Liver (tissue), 9 donors: ENCODE results near the gene SNX10. TPM values are rescaled to one million over a fixed set of nuclear protein-coding genes. Genes with fewer than 3 reads are reported as not detected.

Source experiments
- DNase-seq: peaks from one replicate; pipeline ENCODE4 v3.0.0-alpha.2; 2017; ENCODE audit warnings: low spot score
- H3K27ac ChIP-seq, 2 donors: one replicate each; pipeline ENCODE4 v1.7.0; 2013; ENCODE audit warnings: inconsistent platforms in 2 of 2, low read length in 2 of 2, control low read depth in 1 of 2, low read depth in 1 of 2, mild to moderate bottlenecking in 1 of 2
- H3K27me3 ChIP-seq, 4 donors: one replicate each; pipeline versions ENCODE4 v1.6.1 to v1.7.0; 2013; ENCODE audit warnings: low read length in 3 of 4, inconsistent platforms in 1 of 4, mild to moderate bottlenecking in 1 of 4, moderate library complexity in 1 of 4; ENCODE audit not compliant: control insufficient read depth in 4 of 4, insufficient read depth in 4 of 4
- H3K36me3 ChIP-seq, 4 donors: one replicate each; pipeline versions ENCODE4 v1.6.1 to v1.7.0; 2013; ENCODE audit warnings: low read length in 3 of 4, mild to moderate bottlenecking in 3 of 4, low read depth in 1 of 4, moderate library complexity in 1 of 4; ENCODE audit not compliant: control insufficient read depth in 4 of 4, insufficient read depth in 3 of 4
- H3K4me1 ChIP-seq, 4 donors: one replicate each; pipeline versions ENCODE4 v1.6.1 to v1.7.0; 2013; ENCODE audit warnings: low read length in 3 of 4, mild to moderate bottlenecking in 3 of 4, moderate library complexity in 1 of 4; ENCODE audit not compliant: control insufficient read depth in 4 of 4, insufficient read depth in 4 of 4
- H3K4me3 ChIP-seq, 3 donors: one replicate each; pipeline versions ENCODE4 v1.6.1 to v1.7.0; 2013; ENCODE audit warnings: low read length in 3 of 3, control low read depth in 1 of 3, low read depth in 1 of 3, mild to moderate bottlenecking in 1 of 3
- H3K9ac ChIP-seq, 2 donors: one replicate each; pipeline ENCODE4 v1.7.0; 2013; ENCODE audit warnings: low read length in 2 of 2, mild to moderate bottlenecking in 2 of 2, moderate library complexity in 2 of 2, control low read depth in 1 of 2, low read depth in 1 of 2
- H3K9me3 ChIP-seq, 4 donors: one replicate each; pipeline versions ENCODE4 v1.6.1 to v1.7.0; 2013; ENCODE audit warnings: low read length in 3 of 4; ENCODE audit not compliant: control insufficient read depth in 4 of 4
- EGR1 ChIP-seq, 2 donors: IDR thresholded peaks; 2 replicates each; pipeline ENCODE4 v1.6.1; 2016 to 2018; ENCODE audit warnings: antibody characterized with exemption in 2 of 2, low read depth in 2 of 2
- FOXA1 ChIP-seq: IDR thresholded peaks from 2 replicates; pipeline ENCODE4 v1.6.1; 2016; ENCODE audit warnings: antibody characterized with exemption
- FOXA2 ChIP-seq: IDR thresholded peaks from 2 replicates; pipeline ENCODE4 v1.6.1; 2016; ENCODE audit warnings: antibody characterized with exemption
- HNF4A ChIP-seq, 2 donors: conservative IDR thresholded peaks; 2 replicates each; pipeline ENCODE4 v1.6.1; 2016; ENCODE audit warnings: antibody characterized with exemption in 2 of 2, mild to moderate bottlenecking in 2 of 2
- HNF4G ChIP-seq: IDR thresholded peaks from 2 replicates; pipeline ENCODE4 v1.6.1; 2016; ENCODE audit warnings: antibody characterized with exemption
- JUND ChIP-seq, 2 donors: IDR thresholded peaks; 2 replicates each; pipeline ENCODE4 v1.6.1; 2016; ENCODE audit warnings: antibody characterized with exemption in 2 of 2
- NR2F2 ChIP-seq: IDR thresholded peaks from 2 replicates; pipeline ENCODE4 v1.6.1; 2016; ENCODE audit warnings: antibody characterized with exemption
- RAD21 ChIP-seq, 2 donors: IDR thresholded peaks; 2 replicates each; pipeline ENCODE4 v1.6.1; 2016; ENCODE audit warnings: antibody characterized with exemption in 2 of 2, mild to moderate bottlenecking in 2 of 2
- SP1 ChIP-seq: IDR thresholded peaks from 2 replicates; pipeline ENCODE4 v1.6.1; 2018; ENCODE audit warnings: antibody characterized with exemption, mild to moderate bottlenecking
- TAF1 ChIP-seq: conservative IDR thresholded peaks from 2 replicates; pipeline ENCODE4 v1.6.1; 2016; ENCODE audit warnings: antibody characterized with exemption, mild to moderate bottlenecking
- YY1 ChIP-seq: IDR thresholded peaks from 2 replicates; pipeline ENCODE4 v1.6.1; 2016; ENCODE audit warnings: antibody characterized with exemption, mild to moderate bottlenecking
- WGBS: extraction: QIAGEN DNeasy Blood & Tissue Kit; methylation state at CpG from one replicate; pipeline ENCODE4 v1.1.7; 2013; 5-methylcytosine and 5-hydroxymethylcytosine counted together
- polyA plus RNA-seq, 2 donors: library from polyadenylated mRNA; stranded (reverse) in 1 of 2; unstranded in 1 of 2; fragments of 200-250 nt in 1 of 2; fragments of >200 nt in 1 of 2; fragmentation: Nextera tagmentation in 1 of 2; extraction: Ambion mirVana in 1 of 2; gene quantifications; one replicate each; pipeline versions ENCODE4 v1.2.1 to v1.2.3, GENCODE V29; 2013 to 2015
- total RNA-seq, 2 donors: library from RNA; depleted of rRNA; stranded (reverse); fragments of >200 nt; gene quantifications; one replicate each; pipeline ENCODE4 v1.2.3, GENCODE V29; 2014
- TF ChIP-seq, protein P1 (sequence below): fragments of 150-350 bp; IDR thresholded peaks from 2 replicates; pipeline ENCODE4 v1.5.1; 2017; ENCODE audit warnings: improper control_type of control experiment, low read depth, low read length; ENCODE audit not compliant: missing input control
- TF ChIP-seq, protein P2 (sequence below): IDR thresholded peaks from 2 replicates; pipeline ENCODE4 v1.6.1; 2016; ENCODE audit warnings: antibody characterized with exemption
- donor health status: healthy.
- donor health status: healthy.
- donor health status: healthy.
- donor health status: healthy.
- donor health status: healthy.

The SNX10 gene
- total and polyA plus RNA-seq, 4 donors, result 5.9 to 15.9 (median 12.8) TPM

DNA sequence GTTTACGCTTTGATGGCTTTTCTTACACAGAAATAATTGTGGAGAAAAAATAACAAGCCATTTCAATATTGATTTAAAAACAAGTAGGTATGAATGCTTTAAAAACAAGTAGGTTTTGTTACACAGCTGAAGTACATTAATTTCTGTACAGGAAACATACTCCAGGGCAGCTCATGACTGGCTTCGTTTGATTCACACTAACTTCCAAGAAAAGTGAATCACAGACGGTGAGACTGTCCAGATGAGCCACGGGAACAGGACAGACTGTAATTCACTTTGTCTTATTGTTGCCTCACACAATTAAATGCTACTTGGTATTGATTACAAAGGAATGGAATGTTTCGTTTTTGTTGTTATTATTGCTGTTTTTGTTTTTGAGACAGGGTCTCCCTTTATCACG is 26.6 kb upstream of the SNX10 start:
- no peaks in the 10 kb centered on the region for H3K9me3 ChIP-seq
- H3K4me1 ChIP-seq, result no peaks in the 10 kb centered on the region
- no peaks in the 10 kb centered on the region for H3K27me3 ChIP-seq
- H3K36me3 ChIP-seq, result no peaks in the 10 kb centered on the region
- H3K9ac ChIP-seq, result no peak overlapping the region
- TF ChIP-seq EGR1 (IDR thresholded peaks at IDR 0.05; ENCODE audit: low read depth in 2 of 2) (no peak), HNF4G (no peak), SP1 (no peak), NR2F2 (no peak), JUND (IDR thresholded peaks at IDR 0.05) (no peak), TAF1 (no peak)
- TF ChIP-seq, protein P1, sequence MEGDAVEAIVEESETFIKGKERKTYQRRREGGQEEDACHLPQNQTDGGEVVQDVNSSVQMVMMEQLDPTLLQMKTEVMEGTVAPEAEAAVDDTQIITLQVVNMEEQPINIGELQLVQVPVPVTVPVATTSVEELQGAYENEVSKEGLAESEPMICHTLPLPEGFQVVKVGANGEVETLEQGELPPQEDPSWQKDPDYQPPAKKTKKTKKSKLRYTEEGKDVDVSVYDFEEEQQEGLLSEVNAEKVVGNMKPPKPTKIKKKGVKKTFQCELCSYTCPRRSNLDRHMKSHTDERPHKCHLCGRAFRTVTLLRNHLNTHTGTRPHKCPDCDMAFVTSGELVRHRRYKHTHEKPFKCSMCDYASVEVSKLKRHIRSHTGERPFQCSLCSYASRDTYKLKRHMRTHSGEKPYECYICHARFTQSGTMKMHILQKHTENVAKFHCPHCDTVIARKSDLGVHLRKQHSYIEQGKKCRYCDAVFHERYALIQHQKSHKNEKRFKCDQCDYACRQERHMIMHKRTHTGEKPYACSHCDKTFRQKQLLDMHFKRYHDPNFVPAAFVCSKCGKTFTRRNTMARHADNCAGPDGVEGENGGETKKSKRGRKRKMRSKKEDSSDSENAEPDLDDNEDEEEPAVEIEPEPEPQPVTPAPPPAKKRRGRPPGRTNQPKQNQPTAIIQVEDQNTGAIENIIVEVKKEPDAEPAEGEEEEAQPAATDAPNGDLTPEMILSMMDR, result no peak
- H3K27ac ChIP-seq, result no peak overlapping the region
- no peak overlapping the region for H3K4me3 ChIP-seq
- WGBS, result 88% methylated on average over 6 of the region's 6 CpGs
- no peak for DNase-seq

DNA sequence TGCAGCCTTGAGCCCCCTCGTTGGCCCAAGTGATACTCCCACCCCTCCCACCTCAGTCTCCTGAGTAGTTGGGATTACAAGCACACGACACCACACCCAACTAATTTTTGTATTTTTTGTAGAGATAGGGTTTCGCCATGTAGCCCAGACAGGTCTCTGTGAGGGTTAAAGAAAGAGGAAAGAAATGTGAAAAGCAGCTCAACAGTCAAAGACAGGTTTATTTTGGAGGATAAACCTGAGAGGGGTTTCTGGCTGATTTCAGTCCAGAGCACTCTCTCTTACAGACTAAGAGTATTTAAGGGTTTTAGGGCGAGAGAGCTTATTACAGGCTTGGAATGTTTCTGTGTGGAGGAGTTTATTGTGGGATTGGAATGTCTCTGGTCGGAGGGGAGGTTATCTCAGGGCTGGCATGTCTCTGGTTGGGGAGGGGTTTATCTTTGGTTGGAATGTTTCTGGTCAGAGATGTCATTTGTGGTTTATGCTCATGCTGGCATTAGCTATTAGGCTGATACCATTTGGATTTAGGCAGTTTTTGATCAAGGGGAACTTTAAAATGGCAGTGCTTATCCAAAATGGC is 26.1 kb upstream of the SNX10 start:
- H3K9me3 ChIP-seq, result no peaks in the 10 kb centered on the region
- no peak overlapping the region for H3K4me3 ChIP-seq
- H3K27ac ChIP-seq, result no peak overlapping the region
- no peaks in the 10 kb centered on the region for H3K36me3 ChIP-seq
- WGBS, result 77% methylated on average over 5 of the region's 5 CpGs
- no peaks in the 10 kb centered on the region for H3K4me1 ChIP-seq
- DNase-seq, result no peak
- no peak overlapping the region for H3K9ac ChIP-seq
- H3K27me3 ChIP-seq, result no peaks in the 10 kb centered on the region
- TF ChIP-seq, protein P2, sequence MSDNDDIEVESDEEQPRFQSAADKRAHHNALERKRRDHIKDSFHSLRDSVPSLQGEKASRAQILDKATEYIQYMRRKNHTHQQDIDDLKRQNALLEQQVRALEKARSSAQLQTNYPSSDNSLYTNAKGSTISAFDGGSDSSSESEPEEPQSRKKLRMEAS, result no peak
- no peak for TF ChIP-seq FOXA2
- no peak for TF ChIP-seq YY1
- no peak for TF ChIP-seq EGR1 (IDR thresholded peaks at IDR 0.05; ENCODE audit: low read depth in 2 of 2)
- no peak for TF ChIP-seq RAD21 (IDR thresholded peaks at IDR 0.05)
- no peak for TF ChIP-seq NR2F2
- no peak for TF ChIP-seq TAF1
- no peak for TF ChIP-seq HNF4A (conservative IDR thresholded peaks at IDR 0.05)

DNA sequence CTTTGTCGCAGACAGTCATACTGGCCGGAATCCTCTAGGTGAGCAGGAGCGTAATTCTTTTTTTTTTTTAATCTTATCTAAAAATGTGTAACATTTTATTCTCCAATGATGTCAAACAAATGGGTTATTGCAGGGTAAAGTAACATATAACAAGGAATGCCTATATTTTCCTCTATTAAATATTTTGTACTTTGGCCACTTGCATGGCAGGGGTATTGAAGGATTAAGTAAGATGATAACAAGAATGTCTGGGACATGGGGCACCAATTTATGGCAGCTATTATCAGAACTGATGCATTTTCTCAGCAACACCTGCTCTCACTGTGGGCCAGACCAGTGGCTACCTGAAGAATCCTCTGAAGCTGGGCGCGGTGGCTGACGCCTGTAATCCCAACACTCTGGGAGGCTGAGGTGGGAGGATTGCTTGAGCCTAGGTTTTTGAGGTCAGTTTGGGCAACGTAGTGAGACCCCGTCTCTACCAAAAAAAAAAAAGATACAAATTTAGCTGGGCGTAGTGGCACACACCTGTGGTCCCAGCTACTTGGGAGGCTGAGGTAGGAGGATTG is 24.0 kb upstream of the SNX10 start:
- no peak overlapping the region for H3K9ac ChIP-seq

More for the DNA sequence above, 24.0 kb upstream of the SNX10 start:
- 94% methylated on average over 9 of the region's 9 CpGs for WGBS
- H3K36me3 ChIP-seq, result no peaks in the 10 kb centered on the region
- no peak for DNase-seq
- H3K27ac ChIP-seq, result no peak overlapping the region
- H3K9me3 ChIP-seq, result no peaks in the 10 kb centered on the region
- TF ChIP-seq FOXA2 (no peak), YY1 (no peak), FOXA1 (no peak), JUND (IDR thresholded peaks at IDR 0.05) (no peak)
- TF ChIP-seq, protein P1, result no peak
- H3K4me1 ChIP-seq, result no peaks in the 10 kb centered on the region
- no peaks in the 10 kb centered on the region for H3K27me3 ChIP-seq
- H3K4me3 ChIP-seq, result no peak overlapping the region
